Bronchial epithelial cell (primary cell): ENCODE data around the gene UBLCP1. TPM values are rescaled to one million over a fixed set of nuclear protein-coding genes. Genes with fewer than 3 reads are reported as not detected.
"Not testable (repeated sequence)": the region's sequence is repeated elsewhere in the genome, so short reads cannot be mapped to it uniquely, and the experiment has no call there.

Experiments used
- DNase-seq: peaks from one replicate; pipeline ENCODE4 v3.0.0-alpha.2; 2010; ENCODE audit warnings: low read depth
- FAIRE-seq: peaks from 2 replicates; lab custom pipeline; 2011; peaks lifted over from hg19 to GRCh38; lab: Jason Lieb, UNC
- H3K27me3 ChIP-seq: 2 replicates; pipeline ENCODE4 v1.5.1; 2011; ENCODE audit warnings: low read length; ENCODE audit not compliant: control insufficient read depth, insufficient read depth
- H3K36me3 ChIP-seq: 2 replicates; pipeline ENCODE4 v1.5.1; 2011; ENCODE audit warnings: low read length; ENCODE audit not compliant: control insufficient read depth, insufficient read depth
- H3K4me3 ChIP-seq: 2 replicates; pipeline ENCODE4 v1.5.1; 2011; ENCODE audit warnings: mild to moderate bottlenecking, low read depth, low read length, control low read depth
- CTCF ChIP-seq: IDR thresholded peaks from 2 replicates; pipeline ENCODE4 v1.5.1; 2011; ENCODE audit warnings: mild to moderate bottlenecking, moderate library complexity, low read length, control low read depth, inconsistent platforms; ENCODE audit not compliant: insufficient read depth, severe bottlenecking
- total RNA-seq: library from RNA; depleted of rRNA; stranded (reverse); fragments of >200 nt; gene quantifications from 2 replicates; pipeline ENCODE4 v1.2.1, GENCODE V29; 2014

Gene UBLCP1
- total RNA-seq, 1 donor from 2014 or later: 14.5 TPM

GRCh38 chr5:159301466-159301865 lies 38.4 kb downstream of the UBLCP1 start:
- H3K4me3 ChIP-seq: no peak overlapping the region
- no peak for DNase-seq
- no peaks in the 10 kb centered on the region for H3K36me3 ChIP-seq
- FAIRE-seq: no peak
- H3K27me3 ChIP-seq: no peaks in the 10 kb centered on the region
- no peak for TF ChIP-seq CTCF

- not testable (repeated sequence) for FAIRE-seq, H3K36me3 ChIP-seq, H3K27me3 ChIP-seq, H3K4me3 ChIP-seq
- DNase-seq: peak; percentile 7
Observed at GRCh38 chr5:159301929-159302860, 39.1 kb downstream of the UBLCP1 start.

GRCh38 chr5:159303286-159303685 lies 40.2 kb downstream of the UBLCP1 start:
- Histone ChIP-seq H3K36me3 (no peaks in the 10 kb centered on the region), H3K27me3 (no peaks in the 10 kb centered on the region), H3K4me3 (no peak overlapping the region)
- DNase-seq: no peak
- FAIRE-seq: no peak
- TF ChIP-seq CTCF: no peak

GRCh38 chr5:159304961-159305595 lies 42.0 kb downstream of the UBLCP1 start:
- FAIRE-seq (no peak), DNase-seq (peak; percentile 72)
- Histone ChIP-seq H3K27me3 (no peaks in the 10 kb centered on the region), H3K36me3 (no peaks in the 10 kb centered on the region), H3K4me3 (no peak overlapping the region)
- no peak for TF ChIP-seq CTCF

- FAIRE-seq (no peak), DNase-seq (no peak)
- TF ChIP-seq CTCF: no peak
- H3K27me3 ChIP-seq: no peaks in the 10 kb centered on the region
- no peak overlapping the region for H3K4me3 ChIP-seq
- H3K36me3 ChIP-seq: no peaks in the 10 kb centered on the region
Observed at GRCh38 chr5:159309689-159310433, 46.8 kb downstream of the UBLCP1 start.

- peak overlapping the region; percentile 16 for H3K4me3 ChIP-seq
- TF ChIP-seq CTCF: no peak
- H3K36me3 ChIP-seq: no peaks in the 10 kb centered on the region
- FAIRE-seq: no peak
- peak; percentile 51 for DNase-seq
- H3K27me3 ChIP-seq: no peaks in the 10 kb centered on the region
Observed at GRCh38 chr5:159310511-159310910, 47.4 kb downstream of the UBLCP1 start.
